GM20000 (cell line): ENCODE measurements around the gene SLC25A13.

Experiments used
- DNase-seq: peaks from one replicate; pipeline ENCODE4 v3.0.0; 2012; ENCODE audit warnings: low spot score
- TF ChIP-seq, protein P1 (sequence below): IDR thresholded peaks from 2 replicates; pipeline ENCODE4 v1.5.1; 2012; ENCODE audit warnings: mild to moderate bottlenecking, control low read depth; ENCODE audit errors: extremely low read depth, missing control alignments

The SLC25A13 gene

DNA sequence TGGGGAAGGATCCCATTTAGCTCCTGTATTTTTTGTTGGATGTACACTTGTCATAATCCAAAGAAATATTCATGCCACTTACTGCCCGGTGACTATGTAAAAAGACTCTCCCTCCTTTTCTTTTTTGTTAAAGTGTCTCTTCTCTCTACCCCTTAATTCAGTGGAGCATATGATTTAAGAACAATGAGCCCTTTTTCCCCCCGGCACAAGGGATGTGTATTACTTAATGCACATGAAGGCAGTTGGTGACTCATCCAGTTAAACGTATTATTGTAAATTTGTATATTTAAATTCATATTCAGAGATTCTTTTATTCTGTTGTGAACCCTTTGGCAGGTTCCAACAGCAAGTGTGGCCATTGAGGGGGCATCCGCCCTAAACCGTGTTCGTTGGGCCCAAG lies 241.9 kb downstream of the SLC25A13 start:
- TF ChIP-seq, protein P1, sequence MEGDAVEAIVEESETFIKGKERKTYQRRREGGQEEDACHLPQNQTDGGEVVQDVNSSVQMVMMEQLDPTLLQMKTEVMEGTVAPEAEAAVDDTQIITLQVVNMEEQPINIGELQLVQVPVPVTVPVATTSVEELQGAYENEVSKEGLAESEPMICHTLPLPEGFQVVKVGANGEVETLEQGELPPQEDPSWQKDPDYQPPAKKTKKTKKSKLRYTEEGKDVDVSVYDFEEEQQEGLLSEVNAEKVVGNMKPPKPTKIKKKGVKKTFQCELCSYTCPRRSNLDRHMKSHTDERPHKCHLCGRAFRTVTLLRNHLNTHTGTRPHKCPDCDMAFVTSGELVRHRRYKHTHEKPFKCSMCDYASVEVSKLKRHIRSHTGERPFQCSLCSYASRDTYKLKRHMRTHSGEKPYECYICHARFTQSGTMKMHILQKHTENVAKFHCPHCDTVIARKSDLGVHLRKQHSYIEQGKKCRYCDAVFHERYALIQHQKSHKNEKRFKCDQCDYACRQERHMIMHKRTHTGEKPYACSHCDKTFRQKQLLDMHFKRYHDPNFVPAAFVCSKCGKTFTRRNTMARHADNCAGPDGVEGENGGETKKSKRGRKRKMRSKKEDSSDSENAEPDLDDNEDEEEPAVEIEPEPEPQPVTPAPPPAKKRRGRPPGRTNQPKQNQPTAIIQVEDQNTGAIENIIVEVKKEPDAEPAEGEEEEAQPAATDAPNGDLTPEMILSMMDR, result no peak

DNA sequence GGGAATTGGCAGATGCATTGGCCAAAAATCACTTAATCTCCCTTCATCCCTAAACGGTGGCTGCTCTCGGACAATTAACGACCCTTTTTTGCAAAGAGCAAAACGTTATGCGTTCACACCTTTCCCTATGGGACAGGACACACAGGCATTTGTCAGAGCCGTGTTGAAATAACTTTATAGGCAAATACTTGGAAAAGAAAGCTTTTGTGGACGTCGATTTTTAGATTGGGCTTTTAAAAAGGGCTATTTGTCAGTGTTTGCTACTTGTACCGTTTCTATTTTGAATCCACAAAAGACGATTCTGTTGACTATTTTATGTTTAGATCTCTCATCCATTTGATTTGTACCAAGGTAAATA lies 245.6 kb downstream of the SLC25A13 start:
- no peak for DNase-seq
- TF ChIP-seq, protein P1, result no peak

More for the DNA sequence above, 241.9 kb downstream of the SLC25A13 start:
- DNase-seq, result no peak

DNA sequence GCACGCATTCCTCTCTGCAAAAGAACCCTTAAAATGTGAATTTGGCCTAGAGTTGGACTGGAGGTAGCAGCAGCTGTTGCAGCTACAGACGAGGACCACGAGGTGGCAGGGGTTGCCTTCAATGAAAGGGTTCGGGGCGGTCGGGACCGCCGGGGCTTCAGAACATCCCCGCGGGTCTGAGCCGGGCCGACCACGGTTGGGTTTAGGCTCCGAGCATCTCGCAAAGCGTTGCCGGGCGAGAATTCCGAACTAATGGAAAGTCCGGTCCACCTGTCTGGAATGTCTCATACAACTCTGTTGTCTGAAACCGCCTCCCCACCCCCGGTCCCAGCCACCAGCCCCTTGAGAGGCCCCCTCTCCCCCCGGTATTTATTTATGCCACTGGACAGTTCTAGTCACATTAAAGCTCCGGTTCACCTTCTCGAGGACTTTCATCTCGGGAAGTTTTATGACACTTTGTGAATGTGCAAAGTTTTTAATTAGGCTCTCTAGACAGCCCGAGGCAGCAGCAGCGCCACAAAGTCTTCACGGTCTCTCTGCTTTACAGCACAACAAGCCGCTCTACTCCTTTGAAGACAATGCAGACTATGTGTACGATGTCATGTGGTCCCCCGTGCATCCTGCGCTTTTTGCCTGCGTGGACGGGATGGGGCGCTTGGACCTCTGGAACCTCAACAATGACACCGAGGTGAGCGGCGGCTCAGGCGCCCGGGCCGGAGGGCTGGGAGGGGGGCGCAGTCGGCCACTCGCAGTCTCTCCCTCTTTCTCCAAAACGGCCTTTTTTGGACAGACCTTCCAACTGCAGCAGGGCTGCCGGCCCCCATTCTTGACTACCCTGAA lies 246.2 kb downstream of the SLC25A13 start:
- peak; percentile 67 for DNase-seq
- TF ChIP-seq, protein P1, result peak; percentile 93

DNA sequence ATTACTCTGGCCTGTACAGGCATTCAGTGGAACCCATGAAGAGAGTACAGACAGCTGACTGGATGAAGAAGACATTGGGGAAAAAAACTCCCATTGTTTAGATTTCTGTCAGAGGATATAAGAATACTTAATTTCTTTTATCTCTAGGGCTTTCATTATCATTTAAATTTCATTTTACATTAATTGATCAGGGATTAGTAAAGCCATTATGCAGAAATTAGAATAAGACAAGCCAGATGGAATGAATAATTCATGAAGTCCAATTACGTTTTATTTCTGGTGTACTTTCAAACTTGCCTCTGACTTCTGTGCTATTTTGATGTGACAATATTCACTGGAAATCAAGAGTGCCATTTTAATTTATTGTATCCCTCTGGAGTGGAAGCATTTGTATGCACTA lies 247.0 kb downstream of the SLC25A13 start:
- TF ChIP-seq, protein P1, result no peak
- no peak for DNase-seq
